Hepatocyte (in vitro differentiated cells): ENCODE results near the gene CMTM8.

Source experiments
- CTCF ChIP-seq: fragments of 200-600 bp; sonication (generic); IDR thresholded peaks from 2 replicates; pipeline ENCODE4 v1.5.1; 2016; ENCODE audit warnings: antibody characterized with exemption, mild to moderate bottlenecking; ENCODE audit not compliant: poor library complexity
- EZH2phosphoT487 ChIP-seq: fragments of 200-600 bp; sonication (generic); IDR thresholded peaks from one replicate; pipeline ENCODE4 v1.6.1; 2018; ENCODE audit warnings: antibody characterized with exemption, mild to moderate bottlenecking, low read depth, moderate library complexity; ENCODE audit not compliant: unreplicated experiment, severe bottlenecking

DNA sequence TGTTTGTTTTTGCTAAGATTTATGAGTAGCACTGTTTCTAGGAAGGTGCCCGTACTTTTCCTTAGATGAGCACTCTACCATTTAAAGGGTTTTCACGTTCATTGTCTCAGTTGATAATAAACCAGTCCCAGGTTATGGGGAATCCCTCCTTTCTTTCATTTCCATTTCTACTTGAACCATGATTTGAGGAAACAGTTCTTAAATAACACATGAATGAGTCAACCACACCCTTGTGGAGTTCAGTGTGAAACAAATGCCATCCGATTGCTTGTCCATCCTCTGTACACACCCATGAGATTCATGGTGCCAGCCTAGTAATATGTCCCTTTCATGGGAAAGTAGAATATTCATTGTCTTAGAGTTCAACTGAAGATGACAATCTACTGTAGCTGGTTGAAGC is 23.1 kb downstream of the CMTM8 start:
- TF ChIP-seq CTCF, result no peak
- TF ChIP-seq EZH2phosphoT487, result no peak
